Sciatic nerve (tissue), 2 donors: ENCODE data around the gene ERRFI1. TPM values are rescaled to one million over a fixed set of nuclear protein-coding genes. Genes with fewer than 3 reads are reported as not detected.

Experiments
- ATAC-seq: fragments of 200-7000 bp; cut with Tn5 transposase; one replicate; pipeline ENCODE4 v1.9.1; 2020; ENCODE audit warnings: mild to moderate bottlenecking, moderate library complexity
- DNase-seq: peaks from one replicate; pipeline ENCODE4 v3.0.0-alpha.2; 2020; ENCODE audit warnings: low spot score
- intact Hi-C: fragments of 100-400 bp; cut with DNase I; formaldehyde crosslinking; loops from one replicate; pipeline ENCODE4 v1.14.2; 2022
- total RNA-seq: library from RNA; stranded (reverse); fragmentation: NEBNext Ultra II Directional; extraction: Animal tissue kit (Norgen Biotek cat#: 25700); gene quantifications from one replicate; pipeline ENCODE4 v1.2.1, GENCODE V29; 2021
- donor health status: DM: no; HTN: no; CAD: no.
- donor health status: DM: no; HTN: no; CAD: no.

Gene ERRFI1
- total RNA-seq, 1 donor from 2014 or later, result 33.7 TPM

DNA sequence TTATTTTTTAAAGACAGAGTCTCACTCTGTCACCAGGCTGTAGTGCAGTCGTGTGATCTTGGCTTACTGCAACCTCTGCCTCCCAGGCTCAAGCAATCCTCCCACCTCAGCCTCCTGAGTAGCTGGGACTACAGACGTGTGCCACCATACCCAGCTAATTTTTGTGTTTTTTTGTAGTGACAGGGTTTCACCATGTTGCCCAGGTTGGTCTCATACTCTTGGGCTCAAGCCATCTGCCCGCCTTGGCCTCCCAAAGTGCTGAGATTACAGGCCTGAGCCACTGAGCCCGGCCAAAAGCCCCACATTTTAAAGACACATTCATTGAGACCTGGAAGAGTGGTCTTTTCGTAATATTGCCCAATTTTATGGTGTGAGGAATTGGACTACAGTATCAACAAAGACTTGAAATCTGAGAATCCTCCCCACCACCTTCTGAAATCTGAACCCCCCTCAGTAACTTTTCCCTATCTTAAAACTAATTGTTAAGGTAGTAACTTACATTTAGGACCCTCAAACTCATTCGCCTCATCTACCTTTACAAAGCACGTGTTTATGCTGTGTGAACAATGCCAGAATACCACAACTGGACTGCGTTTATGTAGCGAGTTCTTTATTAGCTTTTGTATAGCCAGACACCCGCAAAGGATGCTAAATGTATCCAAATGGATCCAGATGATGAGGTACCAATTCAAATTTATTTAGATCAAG is 2.7 kb downstream of the ERRFI1 start:
- intact Hi-C loops, result loop anchor here (10.0 kb wide), 1 partner anchor 321 kb away; no protein-coding TSS in a partner anchor
- ATAC-seq (no peak), DNase-seq (no peak)

DNA sequence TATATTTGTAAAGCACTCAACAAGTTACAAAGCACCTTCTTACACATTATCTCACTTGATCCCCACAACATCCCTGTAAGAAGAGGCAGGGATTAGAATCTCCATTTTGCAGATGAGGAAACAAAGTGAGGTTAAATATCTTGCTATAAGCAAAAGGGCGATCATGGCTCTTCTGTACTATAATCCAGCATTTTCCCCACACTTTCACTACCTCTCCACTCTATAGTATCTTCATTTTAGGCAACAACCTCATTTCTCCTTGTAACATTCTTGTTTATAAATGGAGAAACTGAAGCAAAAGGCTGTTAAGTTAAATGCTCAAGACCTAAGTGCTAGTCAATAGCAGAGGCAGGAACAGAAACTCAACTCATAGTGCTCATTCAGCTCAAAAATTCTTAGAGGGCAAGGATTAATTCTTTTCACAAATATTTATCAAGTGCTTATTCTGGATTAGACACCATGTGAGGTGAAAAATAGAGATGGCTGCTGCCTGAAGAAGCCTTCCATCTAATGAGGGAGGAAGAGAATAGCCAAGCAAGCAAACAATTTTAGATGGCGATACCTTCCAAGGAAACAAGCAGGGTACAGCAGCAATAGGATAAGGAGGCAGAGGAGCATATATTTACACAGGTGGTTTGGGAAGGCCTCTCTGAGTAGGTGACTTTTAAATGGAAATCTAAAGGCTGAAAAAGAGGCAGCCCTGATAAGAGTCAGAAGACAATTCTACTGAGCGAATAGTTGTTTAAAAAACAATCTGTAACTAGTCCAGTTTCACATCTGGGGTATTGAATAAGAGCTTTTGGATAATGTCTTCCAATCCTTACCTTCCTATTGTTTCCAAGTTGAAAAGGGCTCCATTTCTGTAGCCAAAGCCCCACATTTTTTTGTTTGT is 3.5 kb downstream of the ERRFI1 start:
- intact Hi-C loops, result loop anchor here (10.0 kb wide), 1 partner anchor 322 kb away; no protein-coding TSS in a partner anchor
- DNase-seq (no peak), ATAC-seq (no peak)

DNA sequence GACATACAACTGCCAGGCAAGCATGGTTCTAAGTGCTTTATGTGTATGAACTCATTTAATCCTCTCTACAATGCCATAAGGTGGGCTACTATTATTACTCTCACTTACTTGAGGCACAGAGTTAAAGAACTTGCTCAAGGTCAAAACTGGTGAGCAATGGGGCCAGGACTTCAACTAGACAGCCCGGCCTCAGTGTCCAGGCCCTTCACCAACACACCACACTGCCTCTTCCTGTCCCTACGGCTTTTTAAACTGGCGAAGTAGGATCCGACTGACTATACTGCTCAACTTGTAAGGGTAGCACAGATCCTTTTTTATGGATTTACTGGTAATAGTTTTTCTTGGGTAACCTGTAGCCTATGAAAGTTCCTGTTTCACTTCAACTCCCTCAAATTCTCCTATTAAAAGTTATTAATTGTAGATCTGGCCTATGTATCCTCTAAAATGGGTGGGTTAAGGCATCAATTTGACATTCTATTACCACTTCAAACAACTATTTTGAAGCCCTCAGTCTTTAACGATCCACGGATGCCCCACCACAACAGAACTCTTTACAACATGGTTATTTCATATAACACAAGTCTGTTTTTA is 4.3 kb downstream of the ERRFI1 start:
- intact Hi-C loops, result loop anchor here (10.0 kb wide), 1 partner anchor 323 kb away; no protein-coding TSS in a partner anchor

DNA sequence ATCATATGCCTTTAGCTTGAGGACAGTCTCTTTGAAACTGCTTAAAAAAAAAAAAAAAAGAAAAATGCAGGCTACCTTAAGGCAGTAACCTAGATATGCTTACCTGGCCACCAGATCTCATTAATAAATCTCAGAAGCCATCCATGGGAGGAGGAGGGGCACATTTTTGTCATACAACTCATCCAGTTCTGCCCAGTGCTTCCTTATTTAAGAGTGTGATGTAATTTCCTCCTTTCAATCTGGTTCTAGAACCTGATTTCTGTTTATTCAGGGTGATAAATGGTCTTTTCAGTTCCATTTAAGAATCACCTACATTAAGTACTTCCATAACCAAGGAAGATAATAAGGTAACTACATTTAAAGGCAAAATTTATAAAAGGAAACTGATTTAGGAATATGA is 6.1 kb downstream of the ERRFI1 start:
- intact Hi-C loops, result loop anchor here (10.0 kb wide), 1 partner anchor 325 kb away; no protein-coding TSS in a partner anchor
- DNase-seq (no peak), ATAC-seq (peak; percentile 2)

More for the DNA sequence above, 4.3 kb downstream of the ERRFI1 start:
- DNase-seq (no peak), ATAC-seq (no peak)

DNA sequence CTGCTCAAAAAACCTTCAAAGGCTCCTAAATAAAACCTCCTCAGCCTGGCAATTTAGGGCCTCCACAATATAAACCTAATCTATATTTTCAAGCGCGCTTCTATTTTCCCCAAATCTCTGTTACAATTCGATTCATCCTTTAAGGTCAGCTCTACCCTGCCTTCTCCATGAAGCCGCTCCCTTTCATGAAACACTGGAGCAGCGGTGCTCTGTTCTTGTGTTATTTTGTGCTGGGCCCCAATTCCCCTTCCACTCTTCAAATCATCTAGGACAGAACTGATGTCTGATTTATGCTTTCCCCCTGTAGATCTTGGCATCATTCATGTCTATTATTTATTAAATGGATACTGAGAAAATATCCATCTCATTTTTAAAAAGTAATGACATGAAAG is 6.9 kb downstream of the ERRFI1 start:
- intact Hi-C loops, result no loop called here
- no peak for DNase-seq
- no peak for ATAC-seq

DNA sequence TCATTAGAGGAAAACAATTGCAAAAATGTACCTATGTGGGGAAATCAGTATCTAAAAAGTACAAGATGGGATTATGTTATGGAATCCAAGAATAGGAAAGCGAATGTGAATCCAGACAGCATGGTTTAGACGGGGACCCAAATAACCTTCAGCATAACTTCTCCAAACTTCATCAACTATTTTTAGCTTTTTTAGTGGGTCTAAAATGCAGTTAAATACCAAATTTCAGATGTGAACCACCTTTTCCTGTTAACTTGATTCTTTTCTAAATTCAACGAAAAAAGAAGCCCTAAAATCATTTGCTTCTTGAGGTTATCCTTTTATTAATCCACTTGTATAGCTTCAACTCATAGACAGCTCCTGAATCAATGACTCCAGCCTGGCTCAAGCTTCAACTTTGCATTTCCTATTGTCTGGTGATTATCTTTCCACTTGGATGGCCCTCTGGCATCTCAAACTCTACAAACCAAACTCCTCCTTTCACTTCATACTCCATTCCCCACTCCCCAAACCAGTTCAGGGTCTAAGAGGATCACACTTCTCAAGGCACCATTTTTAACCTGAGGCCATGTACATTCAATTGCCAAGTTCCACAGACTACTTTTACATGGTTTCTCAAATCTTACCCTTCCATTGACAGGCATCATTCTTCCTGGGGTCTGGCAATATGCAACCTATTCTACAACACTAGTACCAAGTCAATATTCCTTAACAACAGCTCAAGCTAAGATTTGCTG is 7.4 kb downstream of the ERRFI1 start:
- ATAC-seq (no peak), DNase-seq (no peak)
- intact Hi-C loops, result no loop called here

DNA sequence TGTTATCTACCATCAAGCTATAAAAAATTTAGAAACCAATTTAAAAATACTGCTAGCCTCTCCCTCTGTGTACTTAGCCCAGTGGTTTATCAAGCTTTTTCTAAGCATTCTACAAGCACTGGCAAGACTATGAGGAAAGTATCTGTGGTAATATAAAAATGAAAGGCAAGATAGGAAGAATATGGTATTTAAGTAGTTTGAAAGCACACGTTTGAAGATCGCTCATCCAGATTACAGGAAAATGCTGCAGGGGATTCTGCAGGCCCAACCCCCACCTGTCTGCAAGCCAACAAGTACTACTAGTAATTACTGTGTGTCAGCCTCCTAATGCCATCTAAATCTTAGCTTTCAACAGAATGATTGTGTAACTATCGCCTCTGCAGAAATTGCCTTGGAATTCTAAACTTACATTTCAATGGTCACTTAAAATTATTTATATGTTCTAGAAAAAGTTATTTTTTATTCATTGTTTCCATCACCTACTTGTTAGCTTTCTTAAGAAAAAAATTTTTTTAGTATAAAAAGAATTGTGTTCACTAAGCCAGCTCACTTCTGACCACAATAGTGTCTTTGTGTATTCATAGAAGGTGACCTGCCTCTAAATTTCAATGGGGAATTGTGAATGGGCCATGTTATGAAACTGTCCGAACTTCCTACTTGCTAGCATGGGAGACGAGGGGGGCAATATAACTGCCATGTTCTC is 8.5 kb downstream of the ERRFI1 start:
- no peak for DNase-seq
- ATAC-seq, result peak; percentile 43
- intact Hi-C loops, result no loop called here

DNA sequence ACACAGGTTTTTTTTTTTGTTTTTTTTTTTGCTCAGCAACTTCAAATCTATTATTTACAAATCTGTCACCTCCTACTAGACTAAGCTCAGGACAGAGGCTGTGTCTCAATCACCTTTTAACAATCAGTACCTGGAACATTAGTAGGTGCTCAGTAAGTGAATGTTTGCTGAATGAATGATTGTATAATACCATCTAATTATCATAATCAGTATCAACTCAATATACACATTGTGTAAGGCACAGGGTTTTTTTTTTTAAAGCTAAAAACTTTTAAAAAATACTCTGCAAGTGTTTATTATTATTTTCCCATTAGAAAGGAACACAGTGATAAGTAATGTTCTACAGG is 9.2 kb downstream of the ERRFI1 start:
- no peak for DNase-seq
- intact Hi-C loops, result no loop called here
- no peak for ATAC-seq

DNA sequence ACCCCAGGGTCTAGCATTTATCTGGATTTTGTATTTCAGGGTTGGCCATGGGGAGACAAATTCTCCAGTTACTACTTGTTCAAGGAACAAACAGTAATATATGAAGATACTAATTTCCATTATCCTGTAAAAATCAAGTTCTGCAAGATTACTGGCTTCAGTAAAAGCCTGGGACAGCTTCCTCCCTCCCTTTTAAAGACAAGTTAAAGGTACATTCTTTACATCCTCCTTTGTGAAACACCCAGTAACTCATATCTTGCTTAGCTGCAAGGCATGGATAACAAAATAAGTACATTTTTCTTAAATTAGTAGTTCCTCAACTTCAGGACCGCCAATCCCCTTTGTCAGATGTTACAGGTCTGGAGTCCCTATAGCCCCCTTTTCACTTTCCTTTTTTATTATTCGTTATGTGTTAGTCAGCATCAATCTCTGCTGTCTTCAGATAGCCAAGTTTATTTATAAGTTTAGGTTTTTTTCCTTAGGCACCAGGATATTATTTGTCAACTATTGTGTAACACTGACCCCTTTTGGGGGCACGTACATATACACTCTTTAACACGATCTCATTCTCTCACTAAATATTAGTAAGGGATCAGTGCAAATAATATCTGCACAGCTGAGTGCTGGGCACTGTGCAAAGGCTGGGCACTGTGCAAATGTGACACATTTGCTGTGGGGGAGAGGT is 9.8 kb downstream of the ERRFI1 start:
- ATAC-seq, result no peak
- no peak for DNase-seq
- intact Hi-C loops, result no loop called here

DNA sequence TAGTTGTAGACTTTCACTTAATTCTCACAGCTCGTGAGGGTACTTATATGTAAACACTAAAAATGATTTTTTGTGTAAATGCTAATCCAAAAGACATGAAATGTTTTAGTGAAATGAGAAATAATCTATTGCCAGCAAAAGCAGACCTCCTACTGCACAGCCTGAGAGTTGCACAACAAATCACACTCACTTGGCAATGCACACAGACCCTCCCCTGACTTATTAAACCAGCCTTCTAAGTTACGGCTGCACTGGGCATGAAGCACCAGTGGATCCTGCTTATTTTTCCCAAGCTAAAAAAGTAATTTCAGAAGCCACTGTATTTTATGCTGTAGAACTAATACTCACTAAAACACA is 10.3 kb downstream of the ERRFI1 start:
- DNase-seq, result no peak
- peak; percentile 71 for ATAC-seq
- intact Hi-C loops, result no loop called here

DNA sequence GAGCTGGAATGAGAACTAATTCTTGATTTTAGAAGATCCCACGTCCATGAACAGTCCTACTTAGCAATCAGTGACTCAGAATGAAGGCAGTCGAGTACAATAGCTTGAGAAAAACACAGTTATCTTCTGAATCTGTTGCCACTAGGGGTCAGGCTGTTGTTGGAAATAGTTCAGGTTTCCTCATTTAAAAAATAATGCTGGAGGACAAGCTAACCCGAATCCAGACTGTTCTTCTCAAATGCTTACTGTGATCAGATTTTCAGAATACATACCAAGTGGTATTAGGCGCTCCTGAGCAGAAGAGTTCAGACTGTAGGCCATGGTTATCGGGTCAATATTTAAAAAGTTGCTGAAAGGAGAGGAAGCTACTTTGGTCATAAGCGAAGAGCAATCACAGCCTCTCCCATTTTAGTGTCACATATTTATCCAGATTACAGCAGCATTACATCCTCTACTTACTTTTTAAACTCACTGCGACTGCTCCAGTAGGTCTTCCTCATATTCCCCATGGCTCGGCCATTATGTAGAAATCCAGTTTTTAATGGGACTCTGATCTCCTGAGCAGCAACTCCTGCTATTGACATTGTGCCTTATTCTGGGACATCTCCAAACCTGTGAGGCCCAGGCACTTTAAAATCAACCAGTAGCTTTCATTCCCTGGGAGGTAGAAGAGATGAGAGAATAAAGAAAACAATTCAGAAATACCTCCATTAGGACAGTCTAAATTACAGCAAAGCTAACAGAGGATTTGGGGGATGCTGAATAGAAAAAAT is 10.9 kb downstream of the ERRFI1 start:
- DNase-seq (no peak), ATAC-seq (peak; percentile 57)

DNA sequence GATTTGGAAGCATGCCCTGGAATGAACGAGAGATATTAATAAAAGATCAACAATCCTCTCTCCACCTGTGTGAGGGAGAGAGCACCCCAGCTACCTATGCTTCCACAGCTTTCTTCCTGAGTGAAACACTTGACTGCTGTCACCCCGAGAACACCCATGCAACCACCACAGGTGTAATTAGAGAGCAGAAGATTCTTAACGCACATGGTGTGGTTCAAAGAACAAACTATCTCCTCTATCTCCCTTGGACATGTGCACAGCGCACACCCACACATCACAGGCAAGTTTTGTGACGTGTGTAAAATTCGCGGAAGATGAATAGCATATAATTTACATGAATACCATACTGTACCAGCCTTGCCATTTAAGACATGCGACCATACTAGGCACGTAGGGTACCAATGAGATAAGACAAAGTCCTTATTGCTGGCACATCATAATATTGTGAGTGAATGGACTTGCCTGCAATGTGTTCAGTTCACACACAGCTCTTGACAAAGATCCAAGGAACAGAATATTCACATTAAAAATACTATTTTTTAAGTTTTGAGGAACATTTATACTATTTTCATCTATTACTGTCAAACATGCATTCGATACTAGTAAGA is 11.6 kb downstream of the ERRFI1 start:
- DNase-seq, result no peak
- intact Hi-C loops, result no loop called here
- no peak for ATAC-seq

More for the DNA sequence above, 10.9 kb downstream of the ERRFI1 start:
- intact Hi-C loops, result no loop called here

DNA sequence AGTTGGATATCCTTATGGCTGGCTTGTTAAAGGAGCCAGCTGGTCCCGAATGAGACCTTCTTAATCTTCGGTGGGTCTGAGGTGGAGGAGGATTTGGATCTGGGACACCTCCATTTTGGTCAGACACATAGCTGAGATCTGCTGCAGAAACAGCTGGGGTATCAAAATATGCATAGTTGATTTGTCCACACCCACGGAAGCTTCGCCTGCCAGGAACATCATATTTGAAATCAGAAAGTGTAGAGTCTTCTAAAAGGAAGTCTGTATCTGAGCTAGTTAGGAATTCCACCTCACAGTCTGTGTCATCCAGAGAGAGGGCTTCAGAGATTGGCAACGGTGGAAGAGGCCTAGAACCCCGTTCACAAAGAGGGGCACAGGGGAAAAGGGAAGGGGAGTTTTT is 12.3 kb downstream of the ERRFI1 start:
- intact Hi-C loops, result no loop called here
- DNase-seq (no peak), ATAC-seq (no peak)

DNA sequence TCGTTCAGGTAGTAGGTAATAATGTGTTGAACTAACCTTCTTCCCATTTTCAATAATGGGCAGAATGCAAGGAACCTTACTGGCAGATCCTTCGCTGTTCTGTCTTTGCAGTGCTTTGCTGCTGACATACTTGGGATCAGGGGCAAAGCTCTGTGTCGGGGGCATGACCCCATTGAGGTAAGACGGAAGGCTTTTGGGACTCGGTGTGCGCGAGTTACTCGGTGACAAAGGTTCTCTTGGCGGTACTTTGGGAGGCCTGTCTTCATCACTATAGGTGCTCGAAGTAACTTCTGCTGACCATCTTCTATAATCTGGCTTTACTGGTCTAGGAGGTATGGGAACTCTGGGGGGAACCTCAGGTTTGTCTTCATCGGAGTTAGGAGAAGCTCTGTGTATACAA is 12.7 kb downstream of the ERRFI1 start:
- intact Hi-C loops, result no loop called here
- no peak for DNase-seq
- ATAC-seq, result no peak

DNA sequence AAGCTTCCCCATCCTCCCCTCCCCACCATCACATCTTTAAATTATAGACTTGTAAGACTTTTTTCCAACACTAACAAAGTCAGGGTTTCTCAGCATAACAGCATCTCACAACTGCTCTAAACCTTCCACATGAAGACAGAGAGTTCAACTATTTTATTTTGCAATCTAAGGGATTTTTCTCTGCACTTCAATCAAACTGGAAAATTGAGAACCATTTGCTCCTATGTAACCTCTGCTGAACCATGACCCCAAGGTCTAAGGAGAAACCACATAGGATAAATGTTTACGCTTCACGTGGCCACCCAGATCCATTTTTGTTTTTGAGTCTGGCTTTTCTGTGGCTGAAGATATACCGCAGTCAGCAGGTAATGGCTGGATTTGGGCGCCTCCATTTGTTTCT is 13.2 kb downstream of the ERRFI1 start:
- ATAC-seq (no peak), DNase-seq (no peak)
- intact Hi-C loops, result no loop called here

DNA sequence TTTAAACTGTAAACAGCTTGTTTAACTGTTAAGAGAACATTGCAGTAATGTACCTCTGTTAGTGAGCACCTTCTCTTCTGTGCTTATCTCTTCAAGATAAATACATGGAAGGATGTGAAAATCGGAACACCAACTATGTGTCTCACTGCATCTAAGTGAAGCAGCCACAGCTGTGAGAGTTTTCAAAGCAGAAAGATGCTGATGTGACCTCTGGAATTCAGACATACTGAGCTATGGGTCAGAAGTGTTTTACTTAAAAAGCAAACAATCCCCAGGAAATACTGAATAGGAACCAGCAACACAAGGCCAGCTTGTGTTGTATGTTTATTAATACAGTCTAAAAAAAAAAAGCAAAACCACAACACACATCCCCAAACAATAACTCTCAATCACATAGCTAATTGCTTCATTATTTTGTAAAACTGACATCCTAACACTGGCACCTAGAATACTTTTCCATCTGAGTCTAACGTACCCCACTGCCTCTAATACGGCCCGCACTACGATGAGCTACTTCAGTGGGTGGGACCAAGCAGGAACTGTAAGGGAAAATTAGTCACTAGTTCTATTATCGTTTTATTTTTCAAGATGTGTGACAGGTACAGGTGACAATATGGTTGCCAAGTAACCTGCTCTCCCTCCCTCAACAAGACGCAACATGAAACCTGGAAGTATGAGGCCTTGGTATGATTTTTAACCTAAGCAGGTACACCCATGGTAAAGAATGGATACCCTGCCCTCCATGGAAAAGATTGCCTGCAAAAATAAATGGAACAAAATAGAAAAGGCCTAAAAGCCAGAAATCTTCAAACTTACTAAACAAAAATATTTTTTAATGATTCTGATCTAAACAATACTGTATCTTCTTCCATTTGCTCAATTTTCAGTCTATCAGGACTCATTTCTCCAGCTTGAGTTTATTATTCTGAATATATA is 13.9 kb downstream of the ERRFI1 start:
- intact Hi-C loops, result no loop called here
- DNase-seq, result no peak

More for the DNA sequence above, 13.9 kb downstream of the ERRFI1 start:
- ATAC-seq, result no peak
